ENCODE measurements around the gene DHX40.
"Not testable (repeated sequence)": the region's sequence is repeated elsewhere in the genome, so short reads cannot be mapped to it uniquely, and the experiment has no call there.

DHX40 gene

GRCh38 chr17:59565171-59565958 is at the start of gene DHX40:
Gene DHX40 (plus strand): TSS chr17:59565610. CDS start chr17:59565672, 62 bp downstream.
- DNase-seq (ENCODE audit: low read depth) = peak; percentile 89

- no peak for DNase-seq (ENCODE audit: low read depth)
Observed at GRCh38 chr17:59516451-59516850, 49.0 kb upstream of the DHX40 start.

GRCh38 chr17:59519132-59519531 is 46.3 kb upstream of the DHX40 start:
- no peak for DNase-seq (ENCODE audit: low read depth)

GRCh38 chr17:59520251-59520650 is 45.2 kb upstream of the DHX40 start:
- no peak for DNase-seq (ENCODE audit: low read depth)

- peak; percentile 44 for DNase-seq (ENCODE audit: low read depth)
Observed at GRCh38 chr17:59521465-59522126, 43.8 kb upstream of the DHX40 start.

GRCh38 chr17:59524930-59525329 is 40.5 kb upstream of the DHX40 start:
- not testable (repeated sequence) for DNase-seq (ENCODE audit: low read depth)

GRCh38 chr17:59525668-59526067 is 39.7 kb upstream of the DHX40 start:
- DNase-seq (ENCODE audit: low read depth) = no peak

GRCh38 chr17:59526451-59526850 is 39.0 kb upstream of the DHX40 start:
- DNase-seq (ENCODE audit: low read depth) = no peak

- DNase-seq (ENCODE audit: low read depth) = no peak
Observed at GRCh38 chr17:59527325-59527917, 38.0 kb upstream of the DHX40 start.

- DNase-seq (ENCODE audit: low read depth) = no peak
Observed at GRCh38 chr17:59527931-59528330, 37.5 kb upstream of the DHX40 start.

GRCh38 chr17:59530531-59530930 is 34.9 kb upstream of the DHX40 start:
- DNase-seq (ENCODE audit: low read depth) = no peak

GRCh38 chr17:59533694-59534093 is 31.7 kb upstream of the DHX40 start:
- DNase-seq (ENCODE audit: low read depth) = no peak

GRCh38 chr17:59534583-59534982 is 30.8 kb upstream of the DHX40 start:
- DNase-seq (ENCODE audit: low read depth) = no peak

- no peak for DNase-seq (ENCODE audit: low read depth)
Observed at GRCh38 chr17:59538195-59538909, 27.1 kb upstream of the DHX40 start.

- DNase-seq (ENCODE audit: low read depth) = no peak
Observed at GRCh38 chr17:59542960-59543635, 22.3 kb upstream of the DHX40 start.

- DNase-seq (ENCODE audit: low read depth) = no peak
Observed at GRCh38 chr17:59545942-59546341, 19.5 kb upstream of the DHX40 start.

- no peak for DNase-seq (ENCODE audit: low read depth)
Observed at GRCh38 chr17:59547131-59547915, 18.1 kb upstream of the DHX40 start.

- not testable (repeated sequence) for DNase-seq (ENCODE audit: low read depth)
Observed at GRCh38 chr17:59548985-59549384, 16.4 kb upstream of the DHX40 start.

- no peak for DNase-seq (ENCODE audit: low read depth)
Observed at GRCh38 chr17:59550703-59551102, 14.7 kb upstream of the DHX40 start.

- DNase-seq (ENCODE audit: low read depth) = no peak
Observed at GRCh38 chr17:59558039-59558438, 7.4 kb upstream of the DHX40 start.

- DNase-seq (ENCODE audit: low read depth) = no peak
Observed at GRCh38 chr17:59558953-59559352, 6.5 kb upstream of the DHX40 start.

Measured in activated T-cell treated with anti-CD3 and anti-CD28 coated beads for 1 hour (primary cell).